MCF 10A (cell line): ENCODE results near the gene HECTD3. TPM values are rescaled to one million over a fixed set of nuclear protein-coding genes. Genes with fewer than 3 reads are reported as not detected.

ENCODE experiments used
- BruUV-seq: library from RNA; stranded (reverse); fragments of 400-500 nt; replicated peaks from 2 replicates; lab custom pipeline; 2021; lab: Mats Ljungman, UMichigan
- CTCF ChIA-PET: fragments of 300-600 bp; sonication (Branson Sonifier 250); formaldehyde crosslinking; extraction: SDS; loops from one replicate; lab custom pipeline; 2021; ENCODE audit warnings: antibody characterized with exemption, inconsistent platforms; lab: Yijun Ruan, JAX
- POLR2A ChIA-PET: fragments of 300-600, 350-650 bp; sonication (Branson Sonifier 250); formaldehyde crosslinking; extraction: SDS; loops from one replicate; lab custom pipeline; 2020; ENCODE audit warnings: antibody characterized with exemption, inconsistent platforms; lab: Yijun Ruan, JAX
- DNase-seq: peaks from one replicate; pipeline ENCODE4 v3.0.0-alpha.2; 2018; ENCODE audit not compliant: unreplicated experiment
- H3K27ac Mint-ChIP-seq: one replicate; pipeline ENCODE4 v1.8.0; 2022; ENCODE audit warnings: mild to moderate bottlenecking, low read depth, mixed read lengths; ENCODE audit not compliant: unreplicated experiment
- H3K27me3 Mint-ChIP-seq: one replicate; pipeline ENCODE4 v1.8.0; 2022; ENCODE audit warnings: mixed read lengths; ENCODE audit not compliant: insufficient read depth, unreplicated experiment
- H3K36me3 Mint-ChIP-seq: one replicate; pipeline ENCODE4 v1.8.0; 2022; ENCODE audit warnings: mild to moderate bottlenecking, moderate library complexity, mixed read lengths; ENCODE audit not compliant: insufficient read depth, unreplicated experiment
- H3K4me1 Mint-ChIP-seq: one replicate; pipeline ENCODE4 v1.8.0; 2022; ENCODE audit warnings: mixed read lengths; ENCODE audit not compliant: insufficient read depth, unreplicated experiment
- H3K4me3 Mint-ChIP-seq: one replicate; pipeline ENCODE4 v1.8.0; 2022; ENCODE audit warnings: mild to moderate bottlenecking, moderate library complexity, mixed read lengths; ENCODE audit not compliant: unreplicated experiment
- H3K9me3 Mint-ChIP-seq: one replicate; pipeline ENCODE4 v1.8.0; 2022; ENCODE audit warnings: mixed read lengths; ENCODE audit not compliant: unreplicated experiment
- CTCF ChIP-seq: fragments of 200-600 bp; IDR thresholded peaks from one replicate; pipeline ENCODE4 v1.8.0; 2022; ENCODE audit warnings: antibody characterized with exemption, mild to moderate bottlenecking; ENCODE audit not compliant: unreplicated experiment
- intact Hi-C: fragments of 100-400 bp; cut with micrococcal nuclease; formaldehyde crosslinking; loops from 2 replicates; pipeline ENCODE4 v1.14.1; 2022
- total RNA-seq: library from RNA; stranded (reverse); gene quantifications from 2 replicates; pipeline ENCODE4 v1.2.3, GENCODE V29; 2022

HECTD3 gene
- total RNA-seq, 1 experiment from 2014 or later, result 20.2 TPM

GRCh38 chr1:45023663-45024062 lies 12.5 kb upstream of the HECTD3 start:
- TF ChIP-seq CTCF, result no peak
- no peak overlapping the region for H3K27ac Mint-ChIP-seq
- peaks cover 3% of the 10 kb centered on the region for H3K4me1 Mint-ChIP-seq
- intact Hi-C loops, result no loop called here
- BruUV-seq, result no TSS peak
- H3K9me3 Mint-ChIP-seq, result no peaks in the 10 kb centered on the region
- no peaks in the 10 kb centered on the region for H3K27me3 Mint-ChIP-seq
- no peaks in the 10 kb centered on the region for H3K36me3 Mint-ChIP-seq
- H3K4me3 Mint-ChIP-seq, result no peak overlapping the region
- POLR2A ChIA-PET, result no interaction called here
- DNase-seq, result no peak
- CTCF ChIA-PET, result no interaction called here

- Mint-ChIP-seq H3K4me3 (no peak overlapping the region), H3K36me3 (peaks cover 14% of the 10 kb centered on the region), H3K27ac (no peak overlapping the region), H3K27me3 (no peaks in the 10 kb centered on the region), H3K4me1 (peaks cover 19% of the 10 kb centered on the region), H3K9me3 (no peaks in the 10 kb centered on the region)
- CTCF ChIA-PET, result interaction anchor here (0.5 to 12.2 kb wide), 37 partner anchors 9 to 1425 kb away, joined by 3 to 437 read pairs (median 4); partner anchors contain the start of gene TESK2
- DNase-seq, result peak; percentile 81
- intact Hi-C loops, result loop anchor here (1.0 kb wide), 2 partner anchors 282 to 475 kb away; no protein-coding TSS in a partner anchor
- no TSS peak for BruUV-seq
- TF ChIP-seq CTCF, result peak; percentile 73
- POLR2A ChIA-PET, result interaction anchor here (0.6 to 11.7 kb wide), 6 partner anchors 33 to 472 kb away, joined by 3 to 176 read pairs (median 3); partner anchors contain the start of genes EIF2B3, MUTYH, TESK2 and TOE1
Measured at GRCh38 chr1:45018599-45019230, 7.6 kb upstream of the HECTD3 start.

GRCh38 chr1:45016767-45017166 lies 5.6 kb upstream of the HECTD3 start:
- Mint-ChIP-seq H3K27me3 (no peaks in the 10 kb centered on the region), H3K27ac (no peak overlapping the region), H3K36me3 (peaks cover 14% of the 10 kb centered on the region), H3K9me3 (no peaks in the 10 kb centered on the region), H3K4me3 (no peak overlapping the region), H3K4me1 (peaks cover 20% of the 10 kb centered on the region)
- DNase-seq, result no peak
- no TSS peak for BruUV-seq
- CTCF ChIA-PET, result interaction anchor here (0.6 to 12.2 kb wide), 5 partner anchors 24 to 476 kb away, joined by 4 to 437 read pairs (median 26); partner anchors contain the start of gene TESK2
- POLR2A ChIA-PET, result interaction anchor here (0.6 to 11.7 kb wide), 3 partner anchors 30 to 327 kb away, joined by 3 to 176 read pairs (median 4); partner anchors contain the start of gene EIF2B3
- intact Hi-C loops, result no loop called here
- TF ChIP-seq CTCF, result no peak

GRCh38 chr1:45016090-45016697 lies 5.1 kb upstream of the HECTD3 start:
- intact Hi-C loops, result no loop called here
- BruUV-seq, result no TSS peak
- ChIA-PET CTCF (interaction anchor here (0.6 to 12.2 kb wide), 6 partner anchors 25 to 476 kb away, joined by 3 to 437 read pairs (median 16); partner anchors contain the start of gene TESK2), POLR2A (interaction anchor here (0.6 to 11.7 kb wide), 4 partner anchors 26 to 328 kb away, joined by 3 to 176 read pairs (median 4); partner anchors contain the start of gene EIF2B3)
- no peaks in the 10 kb centered on the region for H3K9me3 Mint-ChIP-seq
- H3K27me3 Mint-ChIP-seq, result no peaks in the 10 kb centered on the region
- no peak overlapping the region for H3K27ac Mint-ChIP-seq
- H3K36me3 Mint-ChIP-seq, result peaks cover 14% of the 10 kb centered on the region
- TF ChIP-seq CTCF, result no peak
- no peak for DNase-seq
- H3K4me3 Mint-ChIP-seq, result no peak overlapping the region
- H3K4me1 Mint-ChIP-seq, result peaks cover 26% of the 10 kb centered on the region
